ENCODE data around the gene ASXL2. TPM values are rescaled to one million over a fixed set of nuclear protein-coding genes. Genes with fewer than 3 reads are reported as not detected.
"Not testable (repeated sequence)": the region's sequence is repeated elsewhere in the genome, so short reads cannot be mapped to it uniquely, and the experiment has no call there.

The ASXL2 gene
- polyA plus RNA-seq, 1 donor from 2014 or later: 2.9 TPM

DNA sequence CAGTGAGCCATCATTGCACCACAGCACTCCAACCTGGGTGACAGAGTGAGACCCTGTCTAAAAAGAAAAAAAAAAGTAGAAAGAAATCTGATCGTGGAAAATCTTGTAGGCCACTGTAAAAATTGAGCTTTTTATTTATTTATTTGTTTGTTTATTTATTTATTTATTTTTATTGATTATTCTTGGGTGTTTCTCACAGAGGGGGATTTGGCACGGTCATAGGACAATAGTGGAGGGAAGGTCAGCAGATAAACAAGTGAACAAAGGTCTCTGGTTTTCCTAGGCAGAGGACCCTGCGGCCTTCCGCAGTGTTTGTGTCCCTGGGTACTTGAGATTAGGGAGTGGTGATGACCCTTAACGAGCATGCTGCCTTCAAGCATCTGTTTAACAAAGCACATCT is 31.3 kb upstream of the ASXL2 start:
- not testable (repeated sequence) for H3K27me3 ChIP-seq (ENCODE audit: insufficient read depth, low read depth, low read length); H3K9me2 ChIP-seq (ENCODE audit: insufficient read depth, low read length); H4K20me1 ChIP-seq (ENCODE audit: insufficient read depth); H3K27ac ChIP-seq (ENCODE audit: low read length); H3K9me3 ChIP-seq (ENCODE audit: low read length); H3K4me3 ChIP-seq (ENCODE audit: low read length); H3K4me2 ChIP-seq (ENCODE audit: low read length); H3K79me2 ChIP-seq (replicated peaks; ENCODE audit: insufficient read depth, low read length); H3K36me3 ChIP-seq (ENCODE audit: insufficient read depth, low read length); H3K9ac ChIP-seq (ENCODE audit: low read length); H2AFZ ChIP-seq (ENCODE audit: low read depth, low read length)
- H3F3A ChIP-seq (ENCODE audit: insufficient read depth, low read length, poor library complexity, severe bottlenecking): peaks cover 12% of the 10 kb centered on the region

DNA sequence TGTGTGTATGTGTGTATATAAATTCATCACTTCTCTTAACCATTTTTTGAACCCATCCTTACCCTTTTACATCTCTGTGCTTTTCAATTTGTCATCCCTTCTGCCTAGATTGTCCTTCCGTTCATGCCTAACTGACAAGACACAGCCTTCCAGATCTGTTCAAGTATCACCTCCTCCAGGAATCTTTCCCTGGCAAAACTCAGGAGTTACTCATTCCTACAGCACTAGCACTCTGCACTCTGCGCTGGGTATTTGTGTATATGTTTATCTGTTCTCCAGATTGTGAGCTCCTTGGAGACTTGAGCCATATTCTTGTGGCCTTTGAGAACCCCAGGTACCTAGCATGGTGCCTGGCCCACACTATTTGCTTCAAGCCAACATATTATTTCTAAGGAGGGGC is 26.8 kb upstream of the ASXL2 start:
- Histone ChIP-seq H3K9me2 (ENCODE audit: insufficient read depth, low read length) (no peaks in the 10 kb centered on the region), H3K36me3 (ENCODE audit: insufficient read depth, low read length) (no peaks in the 10 kb centered on the region), H3F3A (ENCODE audit: insufficient read depth, low read length, poor library complexity, severe bottlenecking) (no peaks in the 10 kb centered on the region), H3K4me3 (ENCODE audit: low read length) (no peak overlapping the region), H3K79me2 (replicated peaks; ENCODE audit: insufficient read depth, low read length) (no peaks in the 10 kb centered on the region), H3K27me3 (ENCODE audit: insufficient read depth, low read depth, low read length) (no peaks in the 10 kb centered on the region), H3K9me3 (ENCODE audit: low read length) (no peaks in the 10 kb centered on the region), H3K27ac (ENCODE audit: low read length) (no peak overlapping the region), H3K4me2 (ENCODE audit: low read length) (no peak overlapping the region), H4K20me1 (ENCODE audit: insufficient read depth) (no peaks in the 10 kb centered on the region), H3K9ac (ENCODE audit: low read length) (no peak overlapping the region), H2AFZ (ENCODE audit: low read depth, low read length) (no peak overlapping the region)
- TF ChIP-seq CTCF (IDR thresholded peaks at IDR 0.05; ENCODE audit: poor library complexity, severe bottlenecking) (no peak), TAF1 (IDR thresholded peaks at IDR 0.05; ENCODE audit: low read depth) (no peak), EZH2 (IDR thresholded peaks at IDR 0.05; ENCODE audit: borderline replicate concordance, insufficient read depth, low read length, poor library complexity, severe bottlenecking) (no peak), POLR2AphosphoS5 (IDR thresholded peaks at IDR 0.05) (no peak), SMC3 (conservative IDR thresholded peaks at IDR 0.05; ENCODE audit: poor library complexity) (no peak)
- TF ChIP-seq, protein P1, sequence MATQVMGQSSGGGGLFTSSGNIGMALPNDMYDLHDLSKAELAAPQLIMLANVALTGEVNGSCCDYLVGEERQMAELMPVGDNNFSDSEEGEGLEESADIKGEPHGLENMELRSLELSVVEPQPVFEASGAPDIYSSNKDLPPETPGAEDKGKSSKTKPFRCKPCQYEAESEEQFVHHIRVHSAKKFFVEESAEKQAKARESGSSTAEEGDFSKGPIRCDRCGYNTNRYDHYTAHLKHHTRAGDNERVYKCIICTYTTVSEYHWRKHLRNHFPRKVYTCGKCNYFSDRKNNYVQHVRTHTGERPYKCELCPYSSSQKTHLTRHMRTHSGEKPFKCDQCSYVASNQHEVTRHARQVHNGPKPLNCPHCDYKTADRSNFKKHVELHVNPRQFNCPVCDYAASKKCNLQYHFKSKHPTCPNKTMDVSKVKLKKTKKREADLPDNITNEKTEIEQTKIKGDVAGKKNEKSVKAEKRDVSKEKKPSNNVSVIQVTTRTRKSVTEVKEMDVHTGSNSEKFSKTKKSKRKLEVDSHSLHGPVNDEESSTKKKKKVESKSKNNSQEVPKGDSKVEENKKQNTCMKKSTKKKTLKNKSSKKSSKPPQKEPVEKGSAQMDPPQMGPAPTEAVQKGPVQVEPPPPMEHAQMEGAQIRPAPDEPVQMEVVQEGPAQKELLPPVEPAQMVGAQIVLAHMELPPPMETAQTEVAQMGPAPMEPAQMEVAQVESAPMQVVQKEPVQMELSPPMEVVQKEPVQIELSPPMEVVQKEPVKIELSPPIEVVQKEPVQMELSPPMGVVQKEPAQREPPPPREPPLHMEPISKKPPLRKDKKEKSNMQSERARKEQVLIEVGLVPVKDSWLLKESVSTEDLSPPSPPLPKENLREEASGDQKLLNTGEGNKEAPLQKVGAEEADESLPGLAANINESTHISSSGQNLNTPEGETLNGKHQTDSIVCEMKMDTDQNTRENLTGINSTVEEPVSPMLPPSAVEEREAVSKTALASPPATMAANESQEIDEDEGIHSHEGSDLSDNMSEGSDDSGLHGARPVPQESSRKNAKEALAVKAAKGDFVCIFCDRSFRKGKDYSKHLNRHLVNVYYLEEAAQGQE (IDR thresholded peaks at IDR 0.05; ENCODE audit: borderline replicate concordance): no peak

DNA sequence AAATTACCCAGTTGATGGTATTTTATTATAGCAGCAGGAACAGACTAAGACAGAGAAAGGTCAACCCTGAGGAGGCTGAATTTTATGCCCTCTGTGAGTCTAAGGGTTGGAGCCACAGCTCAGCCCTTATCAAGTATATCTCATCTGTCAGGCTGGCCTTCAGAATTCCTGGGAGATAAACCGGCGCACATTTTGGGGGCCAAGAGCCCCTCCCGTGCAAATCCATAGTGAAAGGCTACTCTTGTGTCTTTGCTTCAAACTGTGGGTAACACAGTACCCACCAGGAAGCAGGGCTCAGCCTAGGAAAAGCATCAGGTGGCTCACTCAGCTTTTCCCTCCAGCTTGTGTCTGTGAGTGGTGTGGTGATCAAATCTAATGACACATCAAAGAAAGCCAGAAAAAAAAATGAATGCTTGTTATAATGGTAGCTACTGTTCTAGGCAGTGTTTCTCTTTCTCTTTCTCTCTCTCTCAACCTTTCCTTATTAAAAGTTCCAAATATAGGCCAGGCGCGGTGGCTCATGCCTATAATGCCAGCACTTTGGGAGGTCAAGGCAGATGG is 25.0 kb upstream of the ASXL2 start:
- no peak overlapping the region for H3K9ac ChIP-seq (ENCODE audit: low read length)
- H2AFZ ChIP-seq (ENCODE audit: low read depth, low read length): no peak overlapping the region
- H3K9me3 ChIP-seq (ENCODE audit: low read length): no peaks in the 10 kb centered on the region
- H3K27me3 ChIP-seq (ENCODE audit: insufficient read depth, low read depth, low read length): no peaks in the 10 kb centered on the region
- H3K9me2 ChIP-seq (ENCODE audit: insufficient read depth, low read length): no peaks in the 10 kb centered on the region
- no peaks in the 10 kb centered on the region for H4K20me1 ChIP-seq (ENCODE audit: insufficient read depth)
- H3K36me3 ChIP-seq (ENCODE audit: insufficient read depth, low read length): no peaks in the 10 kb centered on the region
- H3K4me3 ChIP-seq (ENCODE audit: low read length): no peak overlapping the region
- no peaks in the 10 kb centered on the region for H3F3A ChIP-seq (ENCODE audit: insufficient read depth, low read length, poor library complexity, severe bottlenecking)
- no peak overlapping the region for H3K27ac ChIP-seq (ENCODE audit: low read length)
- H3K4me2 ChIP-seq (ENCODE audit: low read length): no peak overlapping the region
- TF ChIP-seq POLR2AphosphoS5 (IDR thresholded peaks at IDR 0.05): no peak
- no peak for TF ChIP-seq TAF1 (IDR thresholded peaks at IDR 0.05; ENCODE audit: low read depth)
- no peak for TF ChIP-seq SMC3 (conservative IDR thresholded peaks at IDR 0.05; ENCODE audit: poor library complexity)
- no peak for TF ChIP-seq EZH2 (IDR thresholded peaks at IDR 0.05; ENCODE audit: borderline replicate concordance, insufficient read depth, low read length, poor library complexity, severe bottlenecking)
- TF ChIP-seq RAD21 (conservative IDR thresholded peaks at IDR 0.05): no peak
- no peak for TF ChIP-seq MXI1 (conservative IDR thresholded peaks at IDR 0.05; ENCODE audit: poor library complexity, severe bottlenecking)
- no peak for TF ChIP-seq EP300 (conservative IDR thresholded peaks at IDR 0.05; ENCODE audit: poor library complexity, severe bottlenecking)
- TF ChIP-seq, protein P1 (IDR thresholded peaks at IDR 0.05; ENCODE audit: borderline replicate concordance): no peak
- TF ChIP-seq CTCF (IDR thresholded peaks at IDR 0.05; ENCODE audit: poor library complexity, severe bottlenecking): no peak
- no peaks in the 10 kb centered on the region for H3K79me2 ChIP-seq (replicated peaks; ENCODE audit: insufficient read depth, low read length)

Measured in neural cell (in vitro differentiated cells).